Effector memory CD8-positive, alpha-beta T cell (primary cell): ENCODE data around the gene LRRC51.
"Not testable (repeated sequence)": the region's sequence is repeated elsewhere in the genome, so short reads cannot be mapped to it uniquely, and the experiment has no call there.

Source experiments
- ATAC-seq: fragments of 150-1000 bp; cut with Tn5 transposase; replicated peaks from 2 replicates; pipeline ENCODE4 v1.10.0; 2021; ENCODE audit warnings: mild to moderate bottlenecking, moderate library complexity
- DNase-seq, 3 experiments: peaks; one replicate each; pipeline ENCODE4 v3.0.0; 2021
- H3K27ac Mint-ChIP-seq, 2 donors: one replicate each; pipeline ENCODE4 v1.8.0; 2022; ENCODE audit warnings: mild to moderate bottlenecking in 2 of 2, mixed read lengths in 2 of 2, moderate library complexity in 2 of 2
- H3K27me3 Mint-ChIP-seq, 2 donors: one replicate each; pipeline ENCODE4 v1.8.0; 2022; ENCODE audit warnings: mixed read lengths in 2 of 2
- H3K36me3 Mint-ChIP-seq: one replicate; pipeline ENCODE4 v1.8.0; 2022; ENCODE audit warnings: mild to moderate bottlenecking, moderate library complexity, mixed read lengths; ENCODE audit not compliant: insufficient read depth
- H3K4me1 Mint-ChIP-seq, 2 donors: one replicate each; pipeline ENCODE4 v1.8.0; 2022; ENCODE audit warnings: low read depth in 2 of 2, mixed read lengths in 2 of 2
- H3K4me3 Mint-ChIP-seq, 2 donors: one replicate each; pipeline ENCODE4 v1.8.0; 2022; ENCODE audit warnings: mild to moderate bottlenecking in 2 of 2, mixed read lengths in 2 of 2, moderate library complexity in 2 of 2
- H3K9me3 Mint-ChIP-seq, 2 donors: one replicate each; pipeline ENCODE4 v1.8.0; 2022; ENCODE audit warnings: mixed read lengths in 2 of 2

The LRRC51 gene

GRCh38 chr11:72141066-72141465 lies 60.4 kb downstream of the LRRC51 start:
- Mint-ChIP-seq H3K9me3 (no peaks in the 10 kb centered on the region), H3K4me3 (no peak overlapping the region), H3K27ac (no peak overlapping the region), H3K36me3 (peaks cover 5% of the 10 kb centered on the region), H3K4me1 (peaks cover 0 to 2% of the 10 kb centered on the region in 2 donors), H3K27me3 (peaks cover 5 to 9% of the 10 kb centered on the region in 2 donors)
- ATAC-seq (no peak), DNase-seq (no peak)

- H3K4me3 Mint-ChIP-seq, DNase-seq, H3K4me1 Mint-ChIP-seq, H3K27ac Mint-ChIP-seq, ATAC-seq, H3K36me3 Mint-ChIP-seq, H3K9me3 Mint-ChIP-seq, H3K27me3 Mint-ChIP-seq: not testable (repeated sequence)
Observed at GRCh38 chr11:72142086-72142485, 61.4 kb downstream of the LRRC51 start.

DNA sequence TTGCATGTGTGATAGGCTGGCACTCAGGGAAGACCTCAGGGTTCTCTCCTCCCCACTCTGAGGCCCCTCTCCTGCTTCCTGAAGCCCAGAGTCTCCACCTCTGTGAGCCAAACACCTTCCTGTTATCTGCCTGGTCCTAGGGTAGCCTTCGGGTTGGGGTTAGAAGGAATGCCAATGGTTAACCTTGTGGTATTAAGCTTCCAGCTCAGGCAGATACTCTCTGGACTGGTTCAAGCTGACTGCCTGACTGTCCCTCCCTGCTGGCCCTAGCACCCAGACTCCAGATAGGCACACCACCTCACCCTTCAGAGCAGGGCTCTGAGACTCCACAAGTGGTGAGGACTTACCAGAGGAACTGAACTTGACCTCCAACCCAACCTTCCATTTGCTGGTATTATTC lies 61.9 kb downstream of the LRRC51 start:
- H3K27ac Mint-ChIP-seq, ATAC-seq, H3K36me3 Mint-ChIP-seq, H3K27me3 Mint-ChIP-seq, DNase-seq, H3K9me3 Mint-ChIP-seq, H3K4me1 Mint-ChIP-seq, H3K4me3 Mint-ChIP-seq: not testable (repeated sequence)

- H3K4me3 Mint-ChIP-seq: no peak overlapping the region
- H3K9me3 Mint-ChIP-seq: no peaks in the 10 kb centered on the region
- no peaks in the 10 kb centered on the region for H3K36me3 Mint-ChIP-seq
- DNase-seq: no peak
- no peak for ATAC-seq
- H3K27ac Mint-ChIP-seq: no peak overlapping the region
- H3K4me1 Mint-ChIP-seq: peaks cover 0 to 2% of the 10 kb centered on the region in 2 donors
- H3K27me3 Mint-ChIP-seq: peaks cover under 1 to 3% of the 10 kb centered on the region in 2 donors
Observed at GRCh38 chr11:72144807-72145565, 64.3 kb downstream of the LRRC51 start.
